H1 (cell line): Measurements from ENCODE around the gene ZFP3. TPM values are rescaled to one million over a fixed set of nuclear protein-coding genes. Genes with fewer than 3 reads are reported as not detected.

ENCODE experiments used
- BRCA1 ChIP-seq: IDR thresholded peaks from 2 replicates; pipeline ENCODE4 v1.6.1; 2012; ENCODE audit warnings: low read depth, low read length, improper control_type of control experiment
- POLR2AphosphoS5 ChIP-seq: IDR thresholded peaks from 2 replicates; pipeline ENCODE4 v1.6.1; 2011; ENCODE audit warnings: low read depth, low read length
- SAP30 ChIP-seq: fragments of 300-600 bp; sonication (generic); IDR thresholded peaks from 2 replicates; pipeline ENCODE4 v1.7.1; 2012; ENCODE audit warnings: low read length, moderate library complexity, mild to moderate bottlenecking, inconsistent platforms; ENCODE audit not compliant: insufficient read depth, insufficient replicate concordance
- SP1 ChIP-seq: IDR thresholded peaks from 2 replicates; pipeline ENCODE4 v1.6.1; 2011; ENCODE audit warnings: low read depth, low read length
- SP2 ChIP-seq: IDR thresholded peaks from 2 replicates; pipeline ENCODE4 v1.6.1; 2012; ENCODE audit warnings: mild to moderate bottlenecking, low read length, inconsistent platforms
- SP4 ChIP-seq: IDR thresholded peaks from 2 replicates; pipeline ENCODE4 v1.6.1; 2012; ENCODE audit warnings: low read length, inconsistent platforms
- ZNF274 ChIP-seq: IDR thresholded peaks from 2 replicates; pipeline ENCODE4 v1.7.0; 2012; ENCODE audit warnings: low read length, borderline replicate concordance; ENCODE audit errors: extremely low read depth
- polyA plus RNA-seq, 7 experiments: library from polyadenylated mRNA; depleted of rRNA in 3 of 7; stranded (reverse) in 5 of 7; unstranded in 2 of 7; fragments of >200 nt in 5 of 7; fragments of 200-250 nt in 2 of 7; gene quantifications; 1 replicate in 5 of 7; 2 replicates in 1 of 7; 4 replicates in 1 of 7; pipeline versions ENCODE4 v1.2.1 to v1.2.3, GENCODE V29; 2011 to 2013; ENCODE audit warnings: missing spikeins in 2 of 7, mixed read lengths in 2 of 7
- total RNA-seq: library from RNA; stranded (reverse); fragmentation: NEBNext Ultra II Directional; extraction: Animal tissue kit (Norgen Biotek cat#: 25700); gene quantifications from 2 replicates; pipeline ENCODE4 v1.2.1, GENCODE V29; 2021
- TF ChIP-seq, protein P1 (sequence below): fragments of 300-600 bp; sonication (generic); IDR thresholded peaks from 2 replicates; pipeline ENCODE4 v1.7.1; 2012; ENCODE audit warnings: low read length, moderate library complexity, mild to moderate bottlenecking, inconsistent platforms; ENCODE audit not compliant: insufficient replicate concordance
- TF ChIP-seq, protein P2 (sequence below): IDR thresholded peaks from 2 replicates; pipeline ENCODE4 v1.6.1; 2012; ENCODE audit warnings: inconsistent platforms

ZFP3 gene
- total and polyA plus RNA-seq, 2 of the 8 experiments (the other 6 are each of a cell fraction or from before 2014, with no cell fraction given), result 0.15 to 0.44 TPM

DNA sequence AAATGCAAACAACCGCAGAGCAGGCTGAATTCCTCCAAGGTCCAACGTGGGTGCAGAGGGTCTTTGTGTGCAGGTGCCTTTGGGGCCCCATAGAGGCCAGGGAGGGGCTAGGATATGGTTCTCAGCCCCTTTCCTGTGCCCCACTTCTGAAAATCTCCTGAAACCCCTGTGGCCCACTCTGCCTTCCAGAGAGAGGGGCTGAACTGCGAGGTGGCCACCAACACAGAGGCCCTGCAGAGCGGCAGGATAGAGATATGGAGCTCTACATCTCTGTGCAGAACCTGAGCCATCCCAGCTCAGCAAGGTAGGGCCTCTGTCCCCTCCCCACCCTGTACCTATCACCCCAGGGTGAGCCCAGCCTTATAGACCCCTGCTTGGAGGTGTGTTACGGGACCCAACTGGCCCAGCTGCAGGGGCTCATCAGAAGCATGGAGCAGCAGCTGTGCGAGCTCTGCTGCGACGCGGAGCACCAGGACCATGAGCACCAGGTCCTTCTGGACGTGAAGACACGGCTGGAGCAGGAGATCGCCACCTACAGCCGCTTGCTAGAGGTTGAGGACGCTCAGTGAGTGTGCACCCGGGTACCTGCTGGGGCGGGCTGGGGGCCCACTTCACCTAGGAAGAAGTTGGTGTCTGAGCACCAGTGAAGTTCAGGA lies 43.0 kb downstream of the ZFP3 start (continued):
- TF ChIP-seq, protein P1, sequence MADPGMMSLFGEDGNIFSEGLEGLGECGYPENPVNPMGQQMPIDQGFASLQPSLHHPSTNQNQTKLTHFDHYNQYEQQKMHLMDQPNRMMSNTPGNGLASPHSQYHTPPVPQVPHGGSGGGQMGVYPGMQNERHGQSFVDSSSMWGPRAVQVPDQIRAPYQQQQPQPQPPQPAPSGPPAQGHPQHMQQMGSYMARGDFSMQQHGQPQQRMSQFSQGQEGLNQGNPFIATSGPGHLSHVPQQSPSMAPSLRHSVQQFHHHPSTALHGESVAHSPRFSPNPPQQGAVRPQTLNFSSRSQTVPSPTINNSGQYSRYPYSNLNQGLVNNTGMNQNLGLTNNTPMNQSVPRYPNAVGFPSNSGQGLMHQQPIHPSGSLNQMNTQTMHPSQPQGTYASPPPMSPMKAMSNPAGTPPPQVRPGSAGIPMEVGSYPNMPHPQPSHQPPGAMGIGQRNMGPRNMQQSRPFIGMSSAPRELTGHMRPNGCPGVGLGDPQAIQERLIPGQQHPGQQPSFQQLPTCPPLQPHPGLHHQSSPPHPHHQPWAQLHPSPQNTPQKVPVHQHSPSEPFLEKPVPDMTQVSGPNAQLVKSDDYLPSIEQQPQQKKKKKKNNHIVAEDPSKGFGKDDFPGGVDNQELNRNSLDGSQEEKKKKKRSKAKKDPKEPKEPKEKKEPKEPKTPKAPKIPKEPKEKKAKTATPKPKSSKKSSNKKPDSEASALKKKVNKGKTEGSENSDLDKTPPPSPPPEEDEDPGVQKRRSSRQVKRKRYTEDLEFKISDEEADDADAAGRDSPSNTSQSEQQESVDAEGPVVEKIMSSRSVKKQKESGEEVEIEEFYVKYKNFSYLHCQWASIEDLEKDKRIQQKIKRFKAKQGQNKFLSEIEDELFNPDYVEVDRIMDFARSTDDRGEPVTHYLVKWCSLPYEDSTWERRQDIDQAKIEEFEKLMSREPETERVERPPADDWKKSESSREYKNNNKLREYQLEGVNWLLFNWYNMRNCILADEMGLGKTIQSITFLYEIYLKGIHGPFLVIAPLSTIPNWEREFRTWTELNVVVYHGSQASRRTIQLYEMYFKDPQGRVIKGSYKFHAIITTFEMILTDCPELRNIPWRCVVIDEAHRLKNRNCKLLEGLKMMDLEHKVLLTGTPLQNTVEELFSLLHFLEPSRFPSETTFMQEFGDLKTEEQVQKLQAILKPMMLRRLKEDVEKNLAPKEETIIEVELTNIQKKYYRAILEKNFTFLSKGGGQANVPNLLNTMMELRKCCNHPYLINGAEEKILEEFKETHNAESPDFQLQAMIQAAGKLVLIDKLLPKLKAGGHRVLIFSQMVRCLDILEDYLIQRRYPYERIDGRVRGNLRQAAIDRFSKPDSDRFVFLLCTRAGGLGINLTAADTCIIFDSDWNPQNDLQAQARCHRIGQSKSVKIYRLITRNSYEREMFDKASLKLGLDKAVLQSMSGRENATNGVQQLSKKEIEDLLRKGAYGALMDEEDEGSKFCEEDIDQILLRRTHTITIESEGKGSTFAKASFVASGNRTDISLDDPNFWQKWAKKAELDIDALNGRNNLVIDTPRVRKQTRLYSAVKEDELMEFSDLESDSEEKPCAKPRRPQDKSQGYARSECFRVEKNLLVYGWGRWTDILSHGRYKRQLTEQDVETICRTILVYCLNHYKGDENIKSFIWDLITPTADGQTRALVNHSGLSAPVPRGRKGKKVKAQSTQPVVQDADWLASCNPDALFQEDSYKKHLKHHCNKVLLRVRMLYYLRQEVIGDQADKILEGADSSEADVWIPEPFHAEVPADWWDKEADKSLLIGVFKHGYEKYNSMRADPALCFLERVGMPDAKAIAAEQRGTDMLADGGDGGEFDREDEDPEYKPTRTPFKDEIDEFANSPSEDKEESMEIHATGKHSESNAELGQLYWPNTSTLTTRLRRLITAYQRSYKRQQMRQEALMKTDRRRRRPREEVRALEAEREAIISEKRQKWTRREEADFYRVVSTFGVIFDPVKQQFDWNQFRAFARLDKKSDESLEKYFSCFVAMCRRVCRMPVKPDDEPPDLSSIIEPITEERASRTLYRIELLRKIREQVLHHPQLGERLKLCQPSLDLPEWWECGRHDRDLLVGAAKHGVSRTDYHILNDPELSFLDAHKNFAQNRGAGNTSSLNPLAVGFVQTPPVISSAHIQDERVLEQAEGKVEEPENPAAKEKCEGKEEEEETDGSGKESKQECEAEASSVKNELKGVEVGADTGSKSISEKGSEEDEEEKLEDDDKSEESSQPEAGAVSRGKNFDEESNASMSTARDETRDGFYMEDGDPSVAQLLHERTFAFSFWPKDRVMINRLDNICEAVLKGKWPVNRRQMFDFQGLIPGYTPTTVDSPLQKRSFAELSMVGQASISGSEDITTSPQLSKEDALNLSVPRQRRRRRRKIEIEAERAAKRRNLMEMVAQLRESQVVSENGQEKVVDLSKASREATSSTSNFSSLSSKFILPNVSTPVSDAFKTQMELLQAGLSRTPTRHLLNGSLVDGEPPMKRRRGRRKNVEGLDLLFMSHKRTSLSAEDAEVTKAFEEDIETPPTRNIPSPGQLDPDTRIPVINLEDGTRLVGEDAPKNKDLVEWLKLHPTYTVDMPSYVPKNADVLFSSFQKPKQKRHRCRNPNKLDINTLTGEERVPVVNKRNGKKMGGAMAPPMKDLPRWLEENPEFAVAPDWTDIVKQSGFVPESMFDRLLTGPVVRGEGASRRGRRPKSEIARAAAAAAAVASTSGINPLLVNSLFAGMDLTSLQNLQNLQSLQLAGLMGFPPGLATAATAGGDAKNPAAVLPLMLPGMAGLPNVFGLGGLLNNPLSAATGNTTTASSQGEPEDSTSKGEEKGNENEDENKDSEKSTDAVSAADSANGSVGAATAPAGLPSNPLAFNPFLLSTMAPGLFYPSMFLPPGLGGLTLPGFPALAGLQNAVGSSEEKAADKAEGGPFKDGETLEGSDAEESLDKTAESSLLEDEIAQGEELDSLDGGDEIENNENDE, result no peak
- no peak for TF ChIP-seq SP4
- no peak for TF ChIP-seq SP1
- no peak for TF ChIP-seq SP2
- no peak for TF ChIP-seq POLR2AphosphoS5
- TF ChIP-seq BRCA1, result no peak
- TF ChIP-seq, protein P2, sequence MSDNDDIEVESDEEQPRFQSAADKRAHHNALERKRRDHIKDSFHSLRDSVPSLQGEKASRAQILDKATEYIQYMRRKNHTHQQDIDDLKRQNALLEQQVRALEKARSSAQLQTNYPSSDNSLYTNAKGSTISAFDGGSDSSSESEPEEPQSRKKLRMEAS, result no peak
- no peak for TF ChIP-seq SAP30
- TF ChIP-seq ZNF274, result no peak
